SU-DHL-6 (cell line): ENCODE results near the gene RGPD8.

Experiments
- H2AFZ ChIP-seq: fragments of 200-600 bp; sonication (generic); 2 replicates; pipeline ENCODE4 v1.6.1; 2014; ENCODE audit warnings: low read depth, mild to moderate bottlenecking, moderate library complexity, mixed read lengths, antibody characterized with exemption, low read length; ENCODE audit not compliant: severe bottlenecking
- H3F3A ChIP-seq: fragments of 200-600 bp; shearing (Covaris generic); 2 replicates; pipeline ENCODE4 v1.6.0; 2016; ENCODE audit warnings: antibody characterized with exemption, mild to moderate bottlenecking; ENCODE audit not compliant: insufficient read depth
- H3K27ac ChIP-seq: fragments of 200-600 bp; sonication (generic); 2 replicates; pipeline ENCODE4 v1.5.1; 2016; ENCODE audit warnings: low read depth, mild to moderate bottlenecking, low read length, moderate library complexity, mixed read lengths
- H3K27me3 ChIP-seq: fragments of 200-600 bp; sonication (generic), shearing (Covaris generic); 2 replicates; pipeline ENCODE4 v1.6.0; 2014; ENCODE audit warnings: mild to moderate bottlenecking, low read length
- H3K36me3 ChIP-seq: fragments of 200-600 bp; sonication (generic); 2 replicates; pipeline ENCODE4 v1.6.1; 2014; ENCODE audit warnings: mild to moderate bottlenecking, low read length, mixed read lengths
- H3K4me2 ChIP-seq: fragments of 300-600, 200-600 bp; shearing (Covaris generic), sonication (generic); 2 replicates; pipeline ENCODE4 v1.6.0; 2014; ENCODE audit warnings: low read length, low read depth, mild to moderate bottlenecking; ENCODE audit not compliant: poor library complexity, severe bottlenecking
- H3K4me3 ChIP-seq: fragments of 200-600 bp; sonication (generic); 2 replicates; pipeline ENCODE4 v1.5.1; 2014; ENCODE audit warnings: antibody characterized with exemption, low read length, mild to moderate bottlenecking, mixed read lengths; ENCODE audit not compliant: insufficient read depth, poor library complexity, severe bottlenecking
- H3K79me2 ChIP-seq: fragments of 200-600 bp; sonication (generic); 2 replicates; pipeline ENCODE4 v1.6.1; 2014; ENCODE audit warnings: mild to moderate bottlenecking, low read length, moderate library complexity; ENCODE audit not compliant: insufficient read depth
- H3K9ac ChIP-seq: fragments of 200-600 bp; sonication (generic); 2 replicates; pipeline ENCODE4 v1.7.0; 2014; ENCODE audit warnings: mild to moderate bottlenecking, low read length
- H3K9me2 ChIP-seq: fragments of 200-600 bp; sonication (generic); replicated peaks from 2 replicates; pipeline ENCODE4 v1.6.1; 2014; ENCODE audit warnings: low read length; ENCODE audit not compliant: insufficient read depth
- H3K9me3 ChIP-seq: fragments of 200-600 bp; sonication (generic); 2 replicates; pipeline ENCODE4 v1.6.1; 2014; ENCODE audit warnings: low read length, mixed read lengths; ENCODE audit not compliant: insufficient read depth
- H4K20me1 ChIP-seq: fragments of 200-600 bp; sonication (generic); 2 replicates; pipeline ENCODE4 v1.6.1; 2014; ENCODE audit warnings: low read depth, mild to moderate bottlenecking, antibody characterized with exemption, low read length, moderate library complexity, mixed read lengths
- CTCF ChIP-seq: fragments of 200-600 bp; sonication (generic); IDR thresholded peaks from one replicate; pipeline ENCODE4 v1.5.1; 2017; ENCODE audit warnings: antibody characterized with exemption, mild to moderate bottlenecking, low read length, moderate library complexity; ENCODE audit not compliant: insufficient read depth, poor library complexity, severe bottlenecking
- EZH2phosphoT487 ChIP-seq: fragments of 200-600 bp; sonication (generic), shearing (Covaris generic); conservative IDR thresholded peaks from 2 replicates; pipeline ENCODE4 v1.6.1; 2018; ENCODE audit warnings: mild to moderate bottlenecking, antibody characterized with exemption, low read length, moderate library complexity, mixed read lengths

Gene RGPD8

GRCh38 chr2:112476434-112476833 is 43.0 kb upstream of the RGPD8 start:
- TF ChIP-seq CTCF (no peak), EZH2phosphoT487 (no peak)
- Histone ChIP-seq H2AFZ (no peak overlapping the region), H3K9me3 (no peaks in the 10 kb centered on the region), H3K4me3 (no peak overlapping the region), H3K79me2 (no peaks in the 10 kb centered on the region), H3K4me2 (no peak overlapping the region), H3K27me3 (no peaks in the 10 kb centered on the region), H3K36me3 (no peaks in the 10 kb centered on the region), H3K27ac (no peak overlapping the region), H3K9ac (no peak overlapping the region), H4K20me1 (no peaks in the 10 kb centered on the region), H3K9me2 (no peaks in the 10 kb centered on the region), H3F3A (no peaks in the 10 kb centered on the region)

GRCh38 chr2:112474844-112475486 is 41.5 kb upstream of the RGPD8 start:
- no peaks in the 10 kb centered on the region for H3F3A ChIP-seq
- H3K9ac ChIP-seq = no peak overlapping the region
- H3K9me3 ChIP-seq = no peaks in the 10 kb centered on the region
- no peaks in the 10 kb centered on the region for H3K79me2 ChIP-seq
- TF ChIP-seq CTCF (no peak), EZH2phosphoT487 (no peak)
- H3K36me3 ChIP-seq = no peaks in the 10 kb centered on the region
- H4K20me1 ChIP-seq = no peaks in the 10 kb centered on the region
- no peak overlapping the region for H2AFZ ChIP-seq
- no peak overlapping the region for H3K4me3 ChIP-seq
- no peak overlapping the region for H3K27ac ChIP-seq
- no peaks in the 10 kb centered on the region for H3K9me2 ChIP-seq
- no peaks in the 10 kb centered on the region for H3K27me3 ChIP-seq
- no peak overlapping the region for H3K4me2 ChIP-seq

DNA sequence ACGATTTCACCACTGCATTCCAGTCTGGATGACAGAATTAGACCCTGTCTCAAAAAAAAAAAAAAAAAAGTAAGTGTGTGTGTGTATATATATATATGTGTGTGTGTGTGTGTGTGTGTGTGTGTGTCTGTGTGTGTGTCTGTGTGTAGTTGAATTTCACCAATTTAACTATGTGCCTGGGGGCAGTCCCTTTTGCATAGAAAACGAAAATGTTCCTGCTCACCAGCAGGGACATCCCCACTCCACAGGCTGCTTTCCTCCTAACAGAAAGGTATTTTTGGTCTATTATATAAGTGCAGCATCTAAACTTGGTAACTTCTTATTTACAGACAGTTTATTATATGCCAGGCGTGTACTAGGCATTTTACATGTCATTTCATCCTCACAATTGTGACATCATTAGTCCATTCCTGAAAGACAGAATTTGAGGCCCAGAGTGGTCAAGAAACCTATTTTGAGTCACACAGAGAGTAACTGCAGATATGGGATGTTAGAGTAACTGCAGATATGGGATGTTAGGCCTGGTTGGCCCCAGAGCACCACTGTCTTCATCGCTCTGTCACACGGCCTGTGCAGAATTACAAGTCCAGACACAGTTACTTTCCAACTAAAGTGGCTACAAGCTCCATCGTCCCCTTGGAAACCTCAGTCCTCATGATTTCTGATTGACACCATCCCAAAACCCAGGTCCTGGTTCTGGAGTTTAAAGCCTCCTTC is 39.3 kb upstream of the RGPD8 start:
- no peaks in the 10 kb centered on the region for H3K27me3 ChIP-seq
- no peaks in the 10 kb centered on the region for H4K20me1 ChIP-seq

More for the DNA sequence above, 39.3 kb upstream of the RGPD8 start:
- Histone ChIP-seq H3K79me2 (no peaks in the 10 kb centered on the region), H3F3A (no peaks in the 10 kb centered on the region), H3K36me3 (no peaks in the 10 kb centered on the region), H3K4me3 (no peak overlapping the region), H3K9me2 (no peaks in the 10 kb centered on the region), H2AFZ (no peak overlapping the region), H3K9me3 (no peaks in the 10 kb centered on the region), H3K9ac (no peak overlapping the region), H3K27ac (no peak overlapping the region), H3K4me2 (no peak overlapping the region)
- TF ChIP-seq CTCF (no peak), EZH2phosphoT487 (no peak)
